HG03196 (cell line): ENCODE data around the gene MARVELD2.

Experiments
- ATAC-seq: cut with Tn5 transposase; IDR thresholded peaks from one replicate; pipeline ENCODE4 v1.9.1; 2021; ENCODE audit not compliant: unreplicated experiment

Gene MARVELD2

GRCh38 chr5:69491838-69492390 is 77.0 kb downstream of the MARVELD2 start:
- no peak for ATAC-seq

- ATAC-seq, result peak; percentile 42
Observed at GRCh38 chr5:69492391-69492922, 77.5 kb downstream of the MARVELD2 start, which contains the start of gene OCLN. Gene OCLN, plus strand, starts transcription at chr5:69492790. Its CDS starts 11,455 bp downstream, at chr5:69504245.

- peak; percentile 48 for ATAC-seq
Observed at GRCh38 chr5:69492923-69493395, 78.0 kb downstream of the MARVELD2 start.

- no peak for ATAC-seq
Observed at GRCh38 chr5:69493396-69494133, 78.6 kb downstream of the MARVELD2 start.
